CD4-positive, alpha-beta T cell treated with Interleukin-10 for 1 hour (primary cell): ENCODE measurements around the gene PMPCA.

Source experiments
- DNase-seq: peaks from one replicate; pipeline ENCODE4 v3.0.0-alpha.2; 2020

Gene PMPCA

GRCh38 chr9:136437839-136438547 is 27.5 kb downstream of the PMPCA start:
- peak; percentile 38 for DNase-seq

- DNase-seq: peak; percentile 62
Observed at GRCh38 chr9:136438548-136439480, 28.4 kb downstream of the PMPCA start.

- peak; percentile 87 for DNase-seq
Observed at GRCh38 chr9:136439481-136440408, 29.3 kb downstream of the PMPCA start, which contains the start of gene INPP5E. Gene INPP5E, minus strand, starts transcription at chr9:136439845. Its CDS starts 426 bp downstream, at chr9:136439419.

- no peak for DNase-seq
Observed at GRCh38 chr9:136441191-136441680, 30.8 kb downstream of the PMPCA start.

- no peak for DNase-seq
Observed at GRCh38 chr9:136441681-136442245, 31.3 kb downstream of the PMPCA start.

GRCh38 chr9:136442265-136442664 is 31.8 kb downstream of the PMPCA start:
- no peak for DNase-seq

- DNase-seq: no peak
Observed at GRCh38 chr9:136443087-136443486, 32.6 kb downstream of the PMPCA start.

GRCh38 chr9:136443687-136444086 is 33.2 kb downstream of the PMPCA start:
- DNase-seq: no peak

- no peak for DNase-seq
Observed at GRCh38 chr9:136444102-136444501, 33.6 kb downstream of the PMPCA start.

- no peak for DNase-seq
Observed at GRCh38 chr9:136445799-136446198, 35.3 kb downstream of the PMPCA start.

- no peak for DNase-seq
Observed at GRCh38 chr9:136447173-136447778, 36.8 kb downstream of the PMPCA start.

GRCh38 chr9:136448655-136449054 is 38.2 kb downstream of the PMPCA start:
- DNase-seq: no peak

- DNase-seq: no peak
Observed at GRCh38 chr9:136451221-136451877, 40.9 kb downstream of the PMPCA start.

- no peak for DNase-seq
Observed at GRCh38 chr9:136453326-136453725, 42.9 kb downstream of the PMPCA start.

GRCh38 chr9:136454026-136454796 is 43.8 kb downstream of the PMPCA start:
- DNase-seq: no peak

- no peak for DNase-seq
Observed at GRCh38 chr9:136455043-136456002, 44.9 kb downstream of the PMPCA start.

- DNase-seq: no peak
Observed at GRCh38 chr9:136456258-136456657, 45.8 kb downstream of the PMPCA start.

GRCh38 chr9:136457326-136457725 is 46.9 kb downstream of the PMPCA start:
- DNase-seq: no peak

GRCh38 chr9:136459425-136459824 is 49.0 kb downstream of the PMPCA start:
- no peak for DNase-seq
